B cell (primary cell): ENCODE data around the gene YES1.
"Not testable (repeated sequence)": the region's sequence is repeated elsewhere in the genome, so short reads cannot be mapped to it uniquely, and the experiment has no call there.

ENCODE experiments used
- CTCF ChIP-seq: fragments of 200-600 bp; IDR thresholded peaks from one replicate; pipeline ENCODE4 v1.8.0; 2022; ENCODE audit warnings: antibody characterized with exemption, mild to moderate bottlenecking
- EZH2 ChIP-seq: IDR thresholded peaks from 2 replicates; pipeline ENCODE4 v1.6.1; 2012; ENCODE audit warnings: borderline replicate concordance, low read depth, mild to moderate bottlenecking, moderate library complexity, low read length; ENCODE audit not compliant: insufficient read depth, poor library complexity, severe bottlenecking

DNA sequence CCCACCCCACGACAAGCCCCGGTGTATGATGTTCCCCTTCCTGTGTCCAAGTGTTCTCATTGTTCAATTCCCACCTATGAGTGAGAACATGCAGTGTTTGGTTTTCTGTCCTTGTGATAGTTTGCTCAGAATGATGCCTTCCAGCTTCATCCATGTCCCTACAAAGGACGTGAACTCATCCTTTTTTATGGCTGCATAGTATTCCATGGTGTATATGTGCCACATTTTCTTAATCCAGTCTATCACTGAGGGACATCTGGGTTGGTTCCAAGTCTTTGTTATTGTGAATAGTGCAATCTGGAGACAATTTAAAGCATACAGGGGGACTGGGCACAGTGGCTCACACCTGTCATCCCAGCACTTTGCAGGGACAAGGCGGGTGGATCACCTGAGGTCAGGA, 52.2 kb downstream of the YES1 start:
- TF ChIP-seq EZH2, CTCF: not testable (repeated sequence)
